ENCODE measurements around the gene INPP5K.

The INPP5K gene

DNA sequence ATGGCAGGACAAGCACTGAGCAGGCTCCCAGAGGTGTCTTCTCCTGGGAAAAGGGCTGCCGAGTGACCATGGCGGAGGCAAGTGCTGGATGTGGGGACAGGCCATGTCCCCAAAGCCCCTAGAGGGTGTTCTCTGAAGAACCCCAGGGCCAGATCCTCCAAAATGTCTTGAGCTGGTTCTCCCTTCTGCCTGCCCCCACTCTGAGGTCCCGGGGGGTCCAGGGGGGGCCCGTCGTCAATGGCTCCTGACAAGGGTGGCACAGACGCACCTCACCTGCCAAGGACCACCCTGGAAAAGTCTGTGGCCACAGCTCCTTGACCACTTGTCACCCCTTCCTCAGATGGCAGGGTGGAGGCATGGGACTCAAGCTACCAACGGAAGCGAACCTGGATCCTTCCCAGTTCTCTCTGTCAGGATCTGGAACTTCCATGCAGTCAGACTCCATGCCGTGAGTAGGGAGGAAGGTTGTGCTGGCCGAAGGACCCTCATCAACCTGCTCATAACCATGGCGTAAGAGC is 21.6 kb downstream of the INPP5K start:
- DNase-seq (ENCODE audit: low read depth in 1 of 2, low spot score in 1 of 2), result no peak
- no peak for TF ChIP-seq JUND (IDR thresholded peaks at IDR 0.05; ENCODE audit: low read depth)
- in situ Hi-C loops (cut with HindIII; ENCODE audit: low pct_unique_long_range_greater_than_20kb, low sequenced_read_pairs), result no loop called here

DNA sequence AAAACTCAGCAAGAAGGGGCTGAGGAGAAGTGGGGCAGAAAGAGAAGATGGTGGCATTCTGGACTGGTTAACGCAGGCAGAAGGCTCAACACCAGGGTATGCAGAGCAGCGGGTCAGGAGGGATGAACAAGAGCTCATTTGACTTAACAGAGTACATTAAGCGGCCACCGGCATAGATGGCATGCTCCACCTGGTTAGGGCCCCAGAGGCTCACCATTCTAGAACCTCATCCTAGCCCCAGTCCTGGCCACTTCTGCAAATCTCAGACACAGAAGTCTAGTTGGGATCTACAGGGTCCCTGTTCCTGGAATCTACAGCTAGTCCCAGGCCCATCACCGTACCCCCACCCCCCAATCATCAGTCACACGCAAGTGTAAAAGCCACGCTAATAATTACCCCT is 22.2 kb downstream of the INPP5K start:
- DNase-seq (ENCODE audit: low read depth in 1 of 2, low spot score in 1 of 2), result no peak
- in situ Hi-C loops (cut with HindIII; ENCODE audit: low pct_unique_long_range_greater_than_20kb, low sequenced_read_pairs), result no loop called here
- TF ChIP-seq JUND (IDR thresholded peaks at IDR 0.05; ENCODE audit: low read depth), result no peak

DNA sequence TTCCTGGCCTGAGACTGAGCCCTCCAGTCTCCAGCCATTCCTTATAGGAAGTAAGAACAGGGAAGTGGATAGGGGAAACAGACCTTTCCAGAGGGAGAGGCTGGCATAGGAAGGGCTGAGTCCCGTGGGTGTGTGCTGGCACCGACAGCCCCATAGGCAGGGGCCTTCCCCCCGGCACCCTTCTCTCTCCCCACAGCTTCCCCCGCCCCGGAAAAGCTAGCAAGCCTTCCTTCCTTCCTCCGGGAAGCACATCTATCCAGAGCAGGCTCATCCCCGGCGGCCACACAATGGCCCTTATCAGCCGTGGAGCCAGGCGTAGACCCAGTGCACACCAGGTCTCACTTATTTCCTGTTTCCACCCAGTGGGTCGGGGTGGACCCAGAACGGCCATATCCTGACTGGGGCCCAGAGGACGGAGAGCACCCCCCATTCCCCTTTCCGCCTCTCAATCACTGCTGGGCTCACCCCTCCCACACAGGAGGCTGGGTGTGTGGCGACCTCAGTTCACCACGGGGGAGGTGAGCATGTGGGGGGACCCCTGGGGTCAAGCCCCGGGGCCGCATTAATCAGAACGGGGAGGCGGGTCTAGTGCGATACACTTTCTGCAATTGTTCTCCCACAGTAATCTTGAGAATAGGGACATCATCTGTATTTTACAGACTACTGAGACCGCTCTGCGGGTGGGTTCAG is 23.0 kb downstream of the INPP5K start:
- TF ChIP-seq JUND (IDR thresholded peaks at IDR 0.05; ENCODE audit: low read depth), result no peak
- DNase-seq (ENCODE audit: low read depth in 1 of 2, low spot score in 1 of 2), result no peak
- in situ Hi-C loops (cut with HindIII; ENCODE audit: low pct_unique_long_range_greater_than_20kb, low sequenced_read_pairs), result no loop called here

DNA sequence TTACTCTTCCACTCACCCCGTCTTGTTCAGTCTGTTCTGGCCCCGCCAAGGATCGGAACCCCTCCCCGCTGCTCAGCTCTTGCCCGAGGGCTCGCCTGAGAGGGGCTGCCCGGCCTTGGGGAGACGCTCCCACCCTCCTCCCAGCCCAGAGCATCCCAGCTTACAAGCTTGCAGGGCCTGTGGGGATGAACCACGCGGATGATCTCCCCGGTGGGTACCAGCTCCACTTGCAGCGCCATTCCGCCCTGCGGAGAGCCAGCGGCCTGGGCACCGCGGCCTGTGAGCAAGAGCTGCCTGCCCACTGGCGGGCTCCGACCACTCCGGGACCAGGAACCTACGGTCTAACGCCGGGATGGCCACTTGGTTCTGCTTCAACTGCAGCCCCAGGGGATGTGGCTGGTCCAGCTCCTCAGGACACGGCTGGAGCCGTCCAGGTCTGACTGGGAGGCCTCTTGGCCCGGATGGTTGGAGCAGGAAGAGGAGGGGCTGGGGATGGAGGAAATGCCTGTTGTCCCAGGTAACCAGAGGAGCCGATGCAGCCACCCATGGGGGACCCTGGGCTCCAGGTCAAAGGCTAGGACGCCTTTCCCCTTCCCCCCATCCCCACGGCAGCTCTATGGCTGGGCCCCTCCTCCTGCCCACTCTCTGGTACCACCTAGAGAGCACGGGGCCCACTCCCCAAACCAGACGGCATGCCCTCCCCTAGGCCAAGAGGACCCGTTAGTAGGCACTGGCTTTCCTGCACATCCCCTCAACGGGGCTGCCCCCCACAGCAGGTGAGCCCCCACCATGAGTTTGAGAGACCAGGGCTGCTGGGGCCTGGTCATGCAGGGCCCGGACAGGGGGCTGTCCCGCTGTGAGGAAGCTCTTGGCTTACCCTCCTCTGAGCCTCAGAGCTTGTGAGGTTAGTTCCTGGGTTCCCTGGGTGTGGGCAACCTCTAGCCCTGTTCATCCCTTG is 23.9 kb downstream of the INPP5K start, which contains the start of gene MYO1C:
Gene MYO1C (minus strand): TSS at position 438 of the 958 bp plus-strand sequence. CDS start 199 bp downstream, at position 239.
- no peak for TF ChIP-seq JUND (IDR thresholded peaks at IDR 0.05; ENCODE audit: low read depth)
- DNase-seq (ENCODE audit: low read depth in 1 of 2, low spot score in 1 of 2), result peak in 1 of 2 experiments; percentile 25
- in situ Hi-C loops (cut with HindIII; ENCODE audit: low pct_unique_long_range_greater_than_20kb, low sequenced_read_pairs), result no loop called here

DNA sequence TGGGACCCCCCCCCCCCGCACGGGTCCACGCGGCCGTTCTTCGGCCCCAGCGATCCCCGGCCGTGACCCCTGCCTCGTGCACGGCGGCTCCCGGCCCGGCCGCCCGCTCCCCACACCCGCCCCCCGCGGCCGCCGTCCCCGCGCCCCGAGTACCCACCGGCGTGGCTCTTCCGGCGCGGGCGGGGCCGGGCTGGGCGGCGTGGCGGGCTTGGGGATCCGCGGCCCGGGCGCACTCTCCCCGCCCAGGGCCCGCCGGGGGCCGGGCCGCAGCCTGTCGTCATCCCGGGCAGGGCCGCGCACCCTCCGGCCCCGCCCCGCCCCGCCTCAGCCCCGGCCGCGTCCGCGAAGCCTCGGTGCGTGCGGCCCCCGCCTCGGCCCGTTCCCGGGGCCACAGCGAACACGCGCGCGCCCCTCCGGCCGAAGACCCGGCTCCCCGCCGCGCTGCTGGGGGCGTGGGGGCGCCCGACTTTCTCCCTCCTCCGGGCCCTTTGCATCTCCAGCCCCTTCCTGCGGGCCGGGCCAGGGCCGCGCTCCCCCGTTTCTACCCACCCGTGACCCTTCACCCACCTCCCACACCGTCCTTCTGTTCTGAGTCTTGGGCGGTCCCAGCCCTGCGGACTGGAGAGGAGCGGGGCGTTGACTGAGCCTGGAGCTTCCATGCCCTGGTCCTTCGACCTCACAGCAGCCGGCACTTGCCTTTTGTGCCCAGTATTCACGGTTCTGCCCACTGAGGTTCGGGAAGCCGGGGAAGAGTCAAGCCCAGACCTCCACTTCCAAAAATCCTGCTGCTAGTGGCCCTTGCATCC is 24.8 kb downstream of the INPP5K start:
- TF ChIP-seq JUND (IDR thresholded peaks at IDR 0.05; ENCODE audit: low read depth), result no peak
- in situ Hi-C loops (cut with HindIII; ENCODE audit: low pct_unique_long_range_greater_than_20kb, low sequenced_read_pairs), result no loop called here
- DNase-seq (ENCODE audit: low read depth in 1 of 2, low spot score in 1 of 2), result peak; percentile 69 to 80

DNA sequence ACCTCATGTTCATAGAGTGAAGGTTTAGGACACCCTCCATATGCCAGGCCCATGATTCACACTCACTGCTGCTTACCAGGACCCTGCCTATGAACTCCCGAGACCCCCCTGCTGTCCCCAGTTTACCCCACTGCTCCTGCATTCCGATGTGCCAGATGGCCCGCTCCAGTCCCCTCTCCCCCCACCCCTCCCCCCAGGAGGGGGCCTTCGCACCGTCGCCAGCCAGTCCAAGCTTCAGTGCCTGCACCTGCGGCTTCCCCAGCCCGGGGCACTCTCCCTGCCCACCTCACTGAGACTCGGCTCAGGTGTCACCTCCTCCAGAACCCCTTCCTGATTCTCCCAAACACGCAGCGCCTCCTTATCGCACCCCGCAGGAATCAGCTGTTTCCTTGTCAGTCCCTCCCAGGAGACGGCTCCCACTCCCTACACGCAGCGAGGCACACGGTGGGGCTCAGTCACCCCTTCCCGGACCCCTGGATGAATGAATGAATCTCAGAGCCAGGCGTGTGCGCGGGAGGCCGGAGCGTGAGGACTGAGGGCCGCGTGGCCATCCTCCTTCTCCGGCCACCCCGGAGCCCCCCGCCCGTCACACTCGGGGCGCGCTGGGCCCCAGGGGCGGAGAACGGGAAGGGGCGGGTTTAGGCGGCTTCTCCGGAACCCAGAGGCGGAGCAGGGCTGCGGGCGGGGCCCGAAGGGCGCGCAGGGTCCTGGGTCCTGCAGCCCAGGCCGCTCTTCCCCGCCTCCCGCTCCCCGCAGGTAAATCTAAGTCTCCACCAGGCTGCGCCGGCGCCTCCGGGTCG is 25.6 kb downstream of the INPP5K start:
- no peak for TF ChIP-seq JUND (IDR thresholded peaks at IDR 0.05; ENCODE audit: low read depth)
- peak; percentile 66 to 72 for DNase-seq (ENCODE audit: low read depth in 1 of 2, low spot score in 1 of 2)
- in situ Hi-C loops (cut with HindIII; ENCODE audit: low pct_unique_long_range_greater_than_20kb, low sequenced_read_pairs), result no loop called here

DNA sequence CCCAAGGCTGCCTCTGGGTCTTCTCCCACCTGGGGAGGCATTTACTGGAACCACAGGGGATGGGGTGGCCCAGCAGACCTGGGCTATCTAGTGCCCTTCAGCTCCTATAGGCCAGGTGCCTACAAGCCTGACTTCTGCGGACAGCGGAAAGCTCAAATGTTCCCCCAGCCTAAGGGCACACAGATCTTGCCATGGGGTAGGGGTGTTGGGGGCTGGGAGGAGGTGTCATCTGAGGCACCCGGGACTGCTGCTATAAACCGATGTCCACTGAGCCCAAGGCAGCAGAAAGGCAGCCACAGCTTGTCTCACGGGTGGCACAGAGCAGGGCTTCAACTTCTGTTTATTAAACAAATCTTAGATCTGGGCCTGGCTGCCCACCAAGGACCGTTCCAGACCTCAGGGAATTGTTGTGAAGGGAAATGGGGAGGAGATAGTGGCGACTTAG is 27.6 kb downstream of the INPP5K start:
- DNase-seq (ENCODE audit: low read depth in 1 of 2, low spot score in 1 of 2), result no peak
- no peak for TF ChIP-seq JUND (IDR thresholded peaks at IDR 0.05; ENCODE audit: low read depth)

DNA sequence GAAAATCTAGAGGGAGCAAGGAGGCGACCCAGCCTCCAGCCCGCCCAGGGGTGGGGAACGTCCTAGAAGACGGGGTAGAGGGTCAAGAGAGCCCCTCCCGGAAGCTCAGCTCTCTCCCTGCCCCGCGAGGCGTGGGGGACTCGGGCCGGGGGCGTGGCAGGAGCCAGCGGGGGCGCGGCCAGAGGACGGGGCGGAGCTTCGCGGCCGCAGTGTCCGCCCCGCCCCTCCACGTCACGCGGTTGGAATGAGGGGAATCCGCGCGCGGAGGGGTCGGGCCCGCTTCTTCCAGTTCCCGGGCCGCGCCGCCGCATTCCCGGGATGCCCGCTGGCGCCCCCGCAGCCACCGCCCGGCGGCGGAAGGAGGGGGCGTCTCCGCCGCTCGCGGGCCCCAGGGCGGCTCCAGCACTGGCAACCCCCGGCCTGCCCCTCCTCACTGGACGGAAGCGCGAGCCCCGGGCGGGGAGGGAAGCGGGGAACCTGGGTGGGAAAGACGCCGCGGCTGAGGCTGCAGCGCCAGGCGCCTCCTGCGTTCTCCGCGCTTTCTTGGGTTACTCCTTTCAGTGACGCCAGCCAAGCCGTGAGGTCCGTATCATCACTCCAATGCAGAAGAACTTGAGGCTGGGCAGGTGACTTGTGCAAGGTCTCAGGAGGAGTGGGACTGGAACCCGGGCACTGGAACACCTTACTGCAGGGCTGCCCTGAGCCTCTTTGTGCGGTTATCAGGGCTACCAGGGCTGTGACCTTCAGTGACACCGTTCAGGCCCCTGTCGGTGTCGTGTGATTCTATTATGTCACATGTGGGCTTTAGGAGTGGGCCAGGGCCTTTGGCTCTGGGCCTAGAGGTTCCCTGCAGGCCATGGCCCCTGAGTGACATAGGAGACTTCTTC is 28.2 kb downstream of the INPP5K start:
- peak; percentile 74 to 91 for DNase-seq (ENCODE audit: low read depth in 1 of 2, low spot score in 1 of 2)
- TF ChIP-seq JUND (IDR thresholded peaks at IDR 0.05; ENCODE audit: low read depth), result no peak
- in situ Hi-C loops (cut with HindIII; ENCODE audit: low pct_unique_long_range_greater_than_20kb, low sequenced_read_pairs), result no loop called here

More for the DNA sequence above, 27.6 kb downstream of the INPP5K start:
- in situ Hi-C loops (cut with HindIII; ENCODE audit: low pct_unique_long_range_greater_than_20kb, low sequenced_read_pairs), result no loop called here

DNA sequence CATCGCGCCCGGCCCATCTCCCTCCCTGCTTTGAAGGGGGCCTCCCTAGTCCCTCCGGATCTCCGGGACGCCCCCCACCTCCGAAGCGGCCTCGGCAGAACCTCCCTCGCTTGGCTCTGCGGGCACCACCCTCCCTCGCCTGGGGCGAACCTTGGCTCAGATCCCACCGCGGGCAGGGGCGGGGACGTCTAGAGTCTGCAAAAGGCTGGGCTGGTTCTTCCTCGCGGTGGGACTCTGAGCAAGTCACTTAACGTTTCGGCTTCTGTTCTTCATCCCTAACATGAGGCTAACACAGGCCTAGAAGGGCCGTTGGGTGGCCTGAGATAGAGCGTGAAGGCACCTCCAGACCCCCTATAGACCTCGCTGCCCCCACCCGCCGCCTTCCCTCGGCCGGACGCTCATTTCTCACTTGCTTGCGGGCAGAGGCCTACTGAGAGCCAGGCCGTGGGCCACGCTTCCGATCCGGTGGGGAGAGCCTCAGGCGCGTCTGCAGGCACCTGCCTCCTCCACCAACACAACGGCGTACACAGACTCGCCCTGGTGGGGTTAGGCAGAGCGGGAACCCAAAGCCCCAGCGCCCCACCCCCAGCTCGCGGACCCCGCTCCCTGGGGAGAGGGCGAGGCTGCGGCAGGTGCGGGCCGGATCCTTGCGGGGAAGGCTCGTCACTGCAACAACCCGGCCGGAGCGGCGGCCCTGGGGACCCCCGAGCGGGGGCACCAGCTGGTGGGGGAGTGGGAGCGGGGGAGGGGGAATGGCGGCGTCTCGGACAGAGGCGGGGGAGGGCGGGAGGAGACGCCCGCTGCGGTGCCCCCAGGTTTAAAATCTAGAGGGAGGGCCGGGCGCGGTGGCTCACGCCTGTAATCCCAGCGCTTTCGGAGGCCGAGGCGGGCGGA is 29.4 kb downstream of the INPP5K start:
- no peak for TF ChIP-seq JUND (IDR thresholded peaks at IDR 0.05; ENCODE audit: low read depth)
- in situ Hi-C loops (cut with HindIII; ENCODE audit: low pct_unique_long_range_greater_than_20kb, low sequenced_read_pairs), result no loop called here
- DNase-seq (ENCODE audit: low read depth in 1 of 2, low spot score in 1 of 2), result peak; percentile 59 to 91

Data from T47D (cell line).